Epidermal melanocyte (primary cell): Measurements from ENCODE around the gene DHX34.
"Not testable (repeated sequence)": the region's sequence is repeated elsewhere in the genome, so short reads cannot be mapped to it uniquely, and the experiment has no call there.

ENCODE experiments used
- DNase-seq: peaks from one replicate; pipeline ENCODE4 v3.0.0; 2011; ENCODE audit warnings: low spot score; ENCODE audit not compliant: insufficient read length

Gene DHX34

GRCh38 chr19:47363758-47364531 lies 14.8 kb downstream of the DHX34 start:
- no peak for DNase-seq

- DNase-seq: not testable (repeated sequence)
Observed at GRCh38 chr19:47365455-47365854, 16.3 kb downstream of the DHX34 start.

- no peak for DNase-seq
Observed at GRCh38 chr19:47370045-47370611, 21.0 kb downstream of the DHX34 start.

DNA sequence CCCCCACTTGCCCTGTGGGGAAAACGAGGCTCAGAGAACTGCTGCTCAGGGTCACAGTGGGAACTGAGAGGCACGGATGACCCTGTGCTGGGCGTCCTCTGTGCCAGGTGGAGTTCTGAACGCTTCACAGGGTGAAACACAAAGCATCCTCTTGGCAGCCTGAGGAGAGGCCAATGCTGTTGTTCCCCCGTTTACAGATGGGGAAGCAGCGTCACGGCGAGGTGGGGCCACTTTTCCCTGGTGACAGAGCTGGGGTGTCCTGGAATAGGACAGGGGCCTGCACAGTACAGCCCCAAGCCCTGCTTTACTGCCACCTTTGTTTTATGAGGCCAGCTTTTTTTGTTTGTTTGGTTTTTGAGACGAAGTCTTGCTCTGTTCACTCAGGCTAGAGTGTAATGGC lies 22.1 kb downstream of the DHX34 start:
- no peak for DNase-seq

DNA sequence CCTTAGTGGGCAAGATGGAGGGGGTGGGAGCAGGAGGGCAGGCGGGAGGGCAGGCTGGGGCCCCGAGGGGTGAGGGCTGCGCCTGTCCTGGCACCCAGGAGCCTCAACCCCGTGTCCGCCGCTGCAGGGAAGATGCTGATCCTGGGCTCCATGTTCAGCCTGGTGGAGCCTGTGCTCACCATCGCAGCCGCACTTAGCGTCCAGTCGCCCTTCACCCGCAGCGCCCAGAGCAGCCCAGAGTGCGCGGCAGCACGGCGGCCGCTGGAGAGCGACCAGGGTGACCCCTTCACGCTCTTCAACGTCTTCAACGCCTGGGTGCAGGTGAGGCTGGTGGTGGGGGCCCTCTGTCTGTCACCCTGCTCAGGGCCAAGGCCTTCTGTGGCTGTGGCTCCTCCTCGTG lies 23.5 kb downstream of the DHX34 start:
- no peak for DNase-seq

DNA sequence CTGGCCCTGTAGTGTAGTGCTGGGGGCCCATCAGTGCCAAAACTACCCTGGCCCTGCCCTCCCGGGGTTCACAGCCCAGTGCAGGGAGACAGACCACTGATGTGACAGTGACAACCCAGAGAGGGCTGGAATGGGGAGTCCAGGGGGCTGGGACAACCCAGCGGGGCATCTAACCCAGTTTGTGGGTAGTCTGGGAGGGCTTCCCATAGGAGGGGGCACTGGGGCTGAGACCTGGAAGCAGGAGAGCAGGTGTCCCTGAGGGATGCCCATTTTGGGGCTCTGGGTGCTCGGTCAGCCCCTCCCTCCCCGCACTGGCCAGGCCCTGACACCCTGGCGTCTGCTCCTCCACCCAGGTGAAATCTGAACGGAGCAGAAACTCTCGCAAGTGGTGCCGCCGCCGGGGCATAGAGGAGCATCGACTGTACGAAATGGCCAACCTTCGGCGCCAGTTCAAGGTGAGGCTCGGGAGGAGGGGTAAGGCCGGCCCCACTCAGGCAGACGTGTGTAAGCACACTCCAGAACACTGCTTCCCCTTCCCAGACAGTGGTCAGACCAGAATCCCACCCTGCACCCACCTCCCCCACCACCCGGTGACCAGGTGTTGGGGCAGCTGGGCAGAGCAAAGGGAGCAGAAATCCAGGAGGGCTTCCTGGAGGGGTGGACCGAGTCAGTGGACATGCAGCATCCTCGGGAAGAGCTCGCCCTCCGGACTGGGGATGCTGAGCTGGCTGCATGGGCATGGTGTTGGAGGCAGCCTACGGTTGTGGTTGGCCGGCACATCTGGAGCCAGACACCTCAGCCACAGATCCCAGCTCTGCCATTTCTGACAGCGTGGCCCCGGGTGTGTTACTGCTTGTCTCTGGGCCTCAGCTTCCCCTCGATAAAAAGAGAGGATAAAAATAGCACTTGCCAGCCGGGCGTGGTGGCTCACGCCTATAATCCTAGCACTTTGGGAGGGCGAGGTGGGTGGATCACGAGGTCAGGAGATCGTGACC lies 24.4 kb downstream of the DHX34 start:
- no peak for DNase-seq

- DNase-seq: no peak
Observed at GRCh38 chr19:47374876-47375693, 26.0 kb downstream of the DHX34 start.

- DNase-seq: peak; percentile 9
Observed at GRCh38 chr19:47375694-47376588, 26.8 kb downstream of the DHX34 start.

- no peak for DNase-seq
Observed at GRCh38 chr19:47376589-47377144, 27.6 kb downstream of the DHX34 start.

DNA sequence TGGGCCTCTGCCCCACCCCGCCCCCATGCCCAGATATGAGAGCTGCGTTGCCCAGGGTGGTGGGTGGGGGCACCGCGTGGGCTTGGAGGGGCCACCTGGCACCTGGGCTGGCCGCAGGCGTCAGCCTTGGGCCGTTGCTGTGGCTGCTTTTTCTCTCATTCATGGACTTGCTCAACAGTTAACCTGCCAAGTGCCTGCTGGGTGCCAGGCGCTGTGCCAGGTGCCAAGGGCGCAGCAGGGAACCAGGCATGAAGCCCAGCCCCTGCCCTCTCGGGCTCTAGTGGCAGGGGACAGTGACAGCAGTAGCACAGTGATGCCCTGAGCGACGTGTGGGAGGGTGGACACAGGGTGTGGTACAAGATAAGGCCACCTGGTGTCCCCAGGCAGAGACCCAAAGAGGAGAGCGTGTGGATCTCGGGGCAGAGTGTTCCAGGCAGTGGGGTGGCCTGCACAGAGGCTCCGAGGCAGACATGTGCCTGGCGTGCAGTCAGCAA lies 28.1 kb downstream of the DHX34 start:
- no peak for DNase-seq

DNA sequence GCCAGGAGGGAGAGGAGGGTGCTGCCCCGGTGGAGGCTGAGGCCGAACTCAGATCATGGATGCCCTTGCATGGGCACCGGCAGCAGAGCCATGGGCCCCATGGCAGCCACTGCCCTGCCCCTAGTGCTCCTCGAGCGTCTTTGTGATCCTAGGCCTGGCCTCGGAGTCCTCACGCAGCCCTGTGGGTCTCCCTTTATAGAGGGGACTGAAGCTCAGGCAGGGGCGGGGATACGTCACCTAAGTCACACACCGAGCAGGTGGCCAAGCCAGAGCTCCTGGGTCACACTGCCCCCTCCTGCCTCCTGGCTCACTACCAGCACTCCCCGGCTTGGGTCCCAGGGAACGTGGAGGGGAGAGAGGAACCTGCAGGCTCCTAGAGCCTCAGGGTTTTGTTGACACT lies 28.7 kb downstream of the DHX34 start:
- no peak for DNase-seq

- DNase-seq: peak; percentile 11
Observed at GRCh38 chr19:47378246-47378645, 29.1 kb downstream of the DHX34 start.

GRCh38 chr19:47379381-47379938 lies 30.3 kb downstream of the DHX34 start:
- DNase-seq: no peak

DNA sequence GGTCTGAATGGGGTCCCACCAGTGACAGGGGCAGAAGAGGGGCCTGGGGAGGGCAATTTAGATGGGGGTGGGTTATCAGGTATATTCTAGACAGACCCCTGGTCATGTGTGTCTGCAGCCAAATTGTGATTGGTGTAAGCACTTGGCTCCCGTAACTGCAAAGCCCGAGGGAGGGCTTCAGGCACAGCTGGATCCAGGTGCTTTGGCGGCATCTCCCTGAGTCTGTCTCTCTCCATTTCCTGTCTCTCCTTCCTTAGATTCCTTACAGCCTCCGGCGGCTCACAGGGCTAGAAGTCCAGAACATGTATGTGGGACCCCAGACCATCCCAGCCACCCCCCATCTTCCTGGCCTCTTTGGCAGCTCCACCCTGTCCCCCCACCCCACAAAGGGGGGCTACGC lies 31.4 kb downstream of the DHX34 start:
- DNase-seq: no peak

DNA sequence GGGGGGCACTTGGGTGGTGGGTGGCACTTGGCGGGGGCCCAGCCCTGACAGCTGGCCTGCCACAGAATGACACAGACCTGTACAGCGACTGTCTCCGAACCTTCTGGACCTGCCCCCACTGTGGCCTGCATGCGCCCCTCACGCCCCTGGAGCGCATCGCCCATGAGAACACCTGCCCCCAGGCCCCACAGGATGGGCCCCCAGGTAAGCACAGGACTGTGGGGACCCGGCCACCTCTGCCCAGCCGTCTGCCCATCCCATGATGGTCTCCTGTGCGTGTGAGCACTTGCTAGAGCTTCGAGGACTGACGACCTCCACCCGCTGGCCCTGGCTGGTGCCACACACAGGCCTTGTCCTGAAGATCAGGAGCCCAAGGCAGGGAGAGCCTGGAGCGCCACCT lies 32.0 kb downstream of the DHX34 start:
- no peak for DNase-seq

DNA sequence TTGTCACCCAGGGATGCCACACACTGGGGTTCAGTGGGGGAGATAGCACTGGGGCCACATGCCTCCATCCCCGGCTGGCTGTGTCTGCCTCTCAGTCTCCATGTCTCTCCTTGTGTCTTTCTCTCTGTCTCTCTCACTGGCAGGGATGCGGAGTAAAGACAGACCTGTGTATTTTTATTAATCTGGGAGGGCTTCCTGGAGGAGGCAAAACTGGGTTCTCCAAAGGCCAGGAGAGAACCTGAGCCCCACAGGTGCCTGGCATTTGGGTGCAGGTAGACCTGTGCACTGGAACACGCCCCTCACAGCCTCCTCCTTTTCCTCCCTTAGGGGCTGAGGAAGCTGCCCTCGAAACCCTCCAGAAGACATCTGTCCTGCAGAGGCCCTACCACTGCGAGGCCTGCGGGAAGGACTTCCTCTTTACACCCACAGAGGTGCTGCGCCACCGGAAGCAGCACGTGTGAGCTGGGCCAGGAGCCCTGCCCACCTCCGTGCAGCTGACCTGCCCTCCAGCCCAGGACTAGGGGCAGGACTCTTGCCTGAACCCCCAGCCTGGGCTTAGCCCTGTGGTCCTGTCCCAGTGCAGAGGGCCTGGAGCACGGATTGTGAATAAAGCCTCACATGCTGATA lies 32.7 kb downstream of the DHX34 start:
- no peak for DNase-seq

DNA sequence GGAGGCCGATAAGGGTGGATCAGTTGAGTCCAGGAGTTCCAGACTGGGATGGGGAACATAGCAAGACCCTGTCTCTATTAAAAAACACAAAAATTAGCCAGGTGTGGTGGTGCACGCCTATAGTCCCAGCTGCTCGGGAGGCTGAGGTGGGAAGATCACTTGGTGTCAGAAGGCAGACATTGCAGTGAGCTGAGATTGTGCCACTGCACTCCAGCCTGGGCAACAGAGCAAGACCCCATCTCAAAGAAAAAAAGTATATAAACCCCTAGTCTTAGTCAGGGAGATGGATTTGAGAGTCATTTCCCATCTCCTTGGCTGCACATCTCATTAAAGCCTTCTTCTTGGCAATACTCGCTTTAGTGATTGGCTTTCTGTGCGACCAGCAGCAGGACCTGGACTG lies 34.8 kb downstream of the DHX34 start:
- DNase-seq: not testable (repeated sequence)

GRCh38 chr19:47384533-47384932 lies 35.4 kb downstream of the DHX34 start:
- not testable (repeated sequence) for DNase-seq

DNA sequence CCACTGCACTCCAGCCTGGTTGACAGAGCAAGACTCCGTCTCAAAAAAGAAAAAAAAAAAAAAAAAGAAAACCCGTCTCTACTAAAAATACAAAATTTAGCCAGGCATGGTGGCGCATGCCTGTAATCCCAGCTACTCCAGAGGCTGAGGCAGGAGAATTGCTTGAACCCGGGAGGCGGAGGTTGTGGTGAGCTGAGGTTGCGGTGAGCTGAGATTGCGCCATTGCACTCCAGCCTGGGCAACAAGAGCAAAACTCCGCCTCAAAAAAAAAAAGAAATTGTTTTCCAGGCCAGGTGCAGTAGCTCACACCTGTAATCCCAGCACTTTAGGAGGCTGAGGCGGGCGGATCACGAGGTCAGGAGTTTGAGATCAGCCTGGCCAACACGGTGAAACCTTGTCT lies 37.5 kb downstream of the DHX34 start:
- DNase-seq: not testable (repeated sequence)
